ENCODE results near the gene LMCD1.

The LMCD1 gene, protein sequence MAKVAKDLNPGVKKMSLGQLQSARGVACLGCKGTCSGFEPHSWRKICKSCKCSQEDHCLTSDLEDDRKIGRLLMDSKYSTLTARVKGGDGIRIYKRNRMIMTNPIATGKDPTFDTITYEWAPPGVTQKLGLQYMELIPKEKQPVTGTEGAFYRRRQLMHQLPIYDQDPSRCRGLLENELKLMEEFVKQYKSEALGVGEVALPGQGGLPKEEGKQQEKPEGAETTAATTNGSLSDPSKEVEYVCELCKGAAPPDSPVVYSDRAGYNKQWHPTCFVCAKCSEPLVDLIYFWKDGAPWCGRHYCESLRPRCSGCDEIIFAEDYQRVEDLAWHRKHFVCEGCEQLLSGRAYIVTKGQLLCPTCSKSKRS

GRCh38 chr3:8501371-8502131 is at the start of gene LMCD1:
TSS of gene LMCD1 (plus strand) at chr3:8501823. CDS start at chr3:8501939, 116 bp downstream.
- Histone ChIP-seq H3K36me3 (ENCODE audit: control insufficient read depth, insufficient read depth, low read length) (no peaks in the 10 kb centered on the region), H2AFZ (peak within 1 kb of the TSS; percentile 96), H3K4me2 (ENCODE audit: low read length) (peak within 1 kb of the TSS; percentile 99), H3K4me1 (peaks cover 43% of the 10 kb centered on the region), H3K79me2 (no peaks in the 10 kb centered on the region), H3K9me3 (ENCODE audit: control insufficient read depth, low read length) (no peaks in the 10 kb centered on the region), H3K4me3 (ENCODE audit: low read depth, low read length) (peak within 1 kb of the TSS; percentile 91), H3K9ac (peak within 1 kb of the TSS; percentile 20), H3K27ac (peak within 1 kb of the TSS; percentile 90), H3K27me3 (ENCODE audit: control insufficient read depth, insufficient read depth, low read length) (no peaks in the 10 kb centered on the region)
- TF ChIP-seq, protein P1, sequence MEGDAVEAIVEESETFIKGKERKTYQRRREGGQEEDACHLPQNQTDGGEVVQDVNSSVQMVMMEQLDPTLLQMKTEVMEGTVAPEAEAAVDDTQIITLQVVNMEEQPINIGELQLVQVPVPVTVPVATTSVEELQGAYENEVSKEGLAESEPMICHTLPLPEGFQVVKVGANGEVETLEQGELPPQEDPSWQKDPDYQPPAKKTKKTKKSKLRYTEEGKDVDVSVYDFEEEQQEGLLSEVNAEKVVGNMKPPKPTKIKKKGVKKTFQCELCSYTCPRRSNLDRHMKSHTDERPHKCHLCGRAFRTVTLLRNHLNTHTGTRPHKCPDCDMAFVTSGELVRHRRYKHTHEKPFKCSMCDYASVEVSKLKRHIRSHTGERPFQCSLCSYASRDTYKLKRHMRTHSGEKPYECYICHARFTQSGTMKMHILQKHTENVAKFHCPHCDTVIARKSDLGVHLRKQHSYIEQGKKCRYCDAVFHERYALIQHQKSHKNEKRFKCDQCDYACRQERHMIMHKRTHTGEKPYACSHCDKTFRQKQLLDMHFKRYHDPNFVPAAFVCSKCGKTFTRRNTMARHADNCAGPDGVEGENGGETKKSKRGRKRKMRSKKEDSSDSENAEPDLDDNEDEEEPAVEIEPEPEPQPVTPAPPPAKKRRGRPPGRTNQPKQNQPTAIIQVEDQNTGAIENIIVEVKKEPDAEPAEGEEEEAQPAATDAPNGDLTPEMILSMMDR (IDR thresholded peaks at IDR 0.05), result peak; percentile 22

- Histone ChIP-seq H3K27me3 (ENCODE audit: control insufficient read depth, insufficient read depth, low read length) (no peaks in the 10 kb centered on the region), H3K4me3 (ENCODE audit: low read depth, low read length) (no peak overlapping the region), H3K79me2 (no peaks in the 10 kb centered on the region), H3K4me1 (no peaks in the 10 kb centered on the region), H3K27ac (no peak overlapping the region), H3K36me3 (ENCODE audit: control insufficient read depth, insufficient read depth, low read length) (no peaks in the 10 kb centered on the region), H3K9ac (no peak overlapping the region), H2AFZ (no peak overlapping the region), H3K4me2 (ENCODE audit: low read length) (no peak overlapping the region), H3K9me3 (ENCODE audit: control insufficient read depth, low read length) (no peaks in the 10 kb centered on the region)
- TF ChIP-seq, protein P1 (IDR thresholded peaks at IDR 0.05), result no peak
Observed at GRCh38 chr3:8452112-8452511, 49.5 kb upstream of the LMCD1 start.

DNA sequence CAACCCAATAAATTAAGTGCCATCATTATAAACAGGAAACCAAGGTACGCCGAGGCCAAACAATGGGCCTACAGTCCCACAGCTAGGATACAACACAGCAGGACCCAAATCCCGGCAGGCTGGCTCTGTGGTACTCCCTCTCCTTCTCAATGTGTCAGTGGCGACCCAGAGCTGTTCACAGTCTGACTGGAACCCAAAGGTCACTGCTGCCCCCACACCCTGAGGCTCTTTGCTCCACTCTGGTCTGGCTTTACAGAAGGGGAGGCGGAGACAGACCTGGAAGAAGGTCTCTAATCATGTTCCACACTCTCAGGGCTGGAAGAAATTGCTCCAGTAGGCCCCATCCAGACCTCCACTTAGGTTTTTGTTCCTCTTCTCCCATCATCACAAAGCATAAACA is 48.5 kb upstream of the LMCD1 start:
- H3K4me3 ChIP-seq (ENCODE audit: low read depth, low read length), result no peak overlapping the region
- no peaks in the 10 kb centered on the region for H3K36me3 ChIP-seq (ENCODE audit: control insufficient read depth, insufficient read depth, low read length)

DNA sequence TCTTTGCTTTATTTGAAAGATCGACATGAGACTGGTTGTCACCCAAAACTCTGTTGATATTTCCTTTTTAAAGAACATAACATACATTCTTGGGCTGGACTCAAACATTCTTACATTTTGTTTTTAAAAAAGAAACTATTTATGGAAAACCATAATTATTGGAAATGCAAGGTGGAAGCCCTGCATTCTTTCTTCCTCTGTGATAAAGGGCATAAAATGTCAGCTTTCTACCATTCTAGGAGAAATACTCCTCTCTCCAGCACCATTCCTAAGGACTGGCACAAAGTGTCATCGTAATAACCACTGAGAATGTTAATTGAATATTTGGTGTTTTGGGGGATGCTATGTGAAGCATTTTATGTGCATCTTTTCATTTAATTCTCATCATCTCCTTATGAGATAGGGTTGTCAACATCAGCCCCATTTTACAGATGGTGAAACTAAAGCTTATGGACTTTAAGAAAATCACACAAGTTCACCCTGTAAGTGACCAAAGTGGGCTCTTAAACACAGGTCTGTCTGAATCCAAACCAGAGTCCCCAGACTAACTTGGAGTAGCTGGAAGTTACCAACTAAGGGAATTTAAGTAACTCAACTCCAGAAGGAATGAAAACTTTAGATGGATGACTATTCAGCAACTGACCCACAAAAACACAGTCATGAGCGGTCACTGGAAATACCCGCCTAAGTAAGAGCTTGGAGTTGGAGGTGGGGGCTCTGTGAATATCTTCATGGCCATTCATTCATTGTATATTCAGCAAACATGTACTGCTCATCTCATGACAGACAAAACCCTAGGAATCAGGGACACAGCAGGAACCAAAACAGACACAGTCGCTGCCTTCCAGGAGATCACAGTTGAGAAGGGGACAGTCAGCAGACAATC is 45.9 kb upstream of the LMCD1 start:
- no peak overlapping the region for H2AFZ ChIP-seq
- H3K4me2 ChIP-seq (ENCODE audit: low read length), result no peak overlapping the region
- H3K9me3 ChIP-seq (ENCODE audit: control insufficient read depth, low read length), result no peaks in the 10 kb centered on the region
- H3K79me2 ChIP-seq, result no peaks in the 10 kb centered on the region
- no peaks in the 10 kb centered on the region for H3K4me1 ChIP-seq
- no peak overlapping the region for H3K9ac ChIP-seq
- TF ChIP-seq, protein P1 (IDR thresholded peaks at IDR 0.05), result no peak
- no peak overlapping the region for H3K27ac ChIP-seq
- no peaks in the 10 kb centered on the region for H3K27me3 ChIP-seq (ENCODE audit: control insufficient read depth, insufficient read depth, low read length)
- H3K36me3 ChIP-seq (ENCODE audit: control insufficient read depth, insufficient read depth, low read length), result no peaks in the 10 kb centered on the region
- H3K4me3 ChIP-seq (ENCODE audit: low read depth, low read length), result no peak overlapping the region

More for the DNA sequence above, 48.5 kb upstream of the LMCD1 start:
- Histone ChIP-seq H2AFZ (no peak overlapping the region), H3K9ac (no peak overlapping the region), H3K79me2 (no peaks in the 10 kb centered on the region), H3K27me3 (ENCODE audit: control insufficient read depth, insufficient read depth, low read length) (no peaks in the 10 kb centered on the region), H3K4me1 (no peaks in the 10 kb centered on the region), H3K9me3 (ENCODE audit: control insufficient read depth, low read length) (no peaks in the 10 kb centered on the region), H3K4me2 (ENCODE audit: low read length) (no peak overlapping the region), H3K27ac (no peak overlapping the region)
- TF ChIP-seq, protein P1 (IDR thresholded peaks at IDR 0.05), result no peak
